Hematopoietic multipotent progenitor cell treated with erythropoietin and hydrocortisone succinate and interleukin-3 and kit ligand, for 8 days (in vitro differentiated cells): Measurements from ENCODE around the gene GABBR2.
A peak's percentile ranks its signal among the peaks of the same experiment; 100 is the strongest.
"Not testable (repeated sequence)": the region's sequence is repeated elsewhere in the genome, so short reads cannot be mapped to it uniquely, and the experiment has no call there.

ENCODE experiments used
- DNase-seq: peaks from one replicate; pipeline ENCODE4 v3.0.0-alpha.2; 2015

Gene GABBR2

GRCh38 chr9:98590101-98590500, 118.6 kb downstream of the GABBR2 start:
- no peak for DNase-seq

GRCh38 chr9:98589102-98589501, 119.6 kb downstream of the GABBR2 start:
- DNase-seq = no peak

GRCh38 chr9:98584853-98585438, 123.8 kb downstream of the GABBR2 start:
- DNase-seq = not testable (repeated sequence)

- no peak for DNase-seq
Measured at GRCh38 chr9:98584059-98584458, 124.7 kb downstream of the GABBR2 start.

- no peak for DNase-seq
Measured at GRCh38 chr9:98583417-98583816, 125.3 kb downstream of the GABBR2 start.

- DNase-seq = no peak
Measured at GRCh38 chr9:98580956-98581355, 127.8 kb downstream of the GABBR2 start.

GRCh38 chr9:98579700-98580099, 129.0 kb downstream of the GABBR2 start:
- DNase-seq = no peak

GRCh38 chr9:98577446-98577845, 131.3 kb downstream of the GABBR2 start:
- no peak for DNase-seq

GRCh38 chr9:98576859-98577258, 131.9 kb downstream of the GABBR2 start:
- no peak for DNase-seq

- DNase-seq = peak; percentile 65
Measured at GRCh38 chr9:98576354-98576753, 132.4 kb downstream of the GABBR2 start.

GRCh38 chr9:98575379-98576346, 133.1 kb downstream of the GABBR2 start:
- DNase-seq = peak; percentile 61

- no peak for DNase-seq
Measured at GRCh38 chr9:98573749-98574278, 134.9 kb downstream of the GABBR2 start.

GRCh38 chr9:98572796-98573195, 135.9 kb downstream of the GABBR2 start:
- no peak for DNase-seq

GRCh38 chr9:98572054-98572627, 136.6 kb downstream of the GABBR2 start:
- DNase-seq = no peak

- no peak for DNase-seq
Measured at GRCh38 chr9:98571643-98572042, 137.1 kb downstream of the GABBR2 start.

- DNase-seq = peak; percentile 17
Measured at GRCh38 chr9:98570663-98571440, 137.9 kb downstream of the GABBR2 start.

GRCh38 chr9:98570055-98570454, 138.7 kb downstream of the GABBR2 start:
- DNase-seq = no peak

GRCh38 chr9:98569491-98569890, 139.2 kb downstream of the GABBR2 start:
- no peak for DNase-seq

GRCh38 chr9:98568909-98569469, 139.7 kb downstream of the GABBR2 start:
- DNase-seq = no peak

GRCh38 chr9:98568234-98568908, 140.4 kb downstream of the GABBR2 start:
- no peak for DNase-seq

GRCh38 chr9:98567540-98568233, 141.0 kb downstream of the GABBR2 start:
- no peak for DNase-seq
